Measurements from ENCODE around the gene GPR162.
A peak's percentile ranks its signal among the peaks of the same experiment; 100 is the strongest.

The GPR162 gene

DNA sequence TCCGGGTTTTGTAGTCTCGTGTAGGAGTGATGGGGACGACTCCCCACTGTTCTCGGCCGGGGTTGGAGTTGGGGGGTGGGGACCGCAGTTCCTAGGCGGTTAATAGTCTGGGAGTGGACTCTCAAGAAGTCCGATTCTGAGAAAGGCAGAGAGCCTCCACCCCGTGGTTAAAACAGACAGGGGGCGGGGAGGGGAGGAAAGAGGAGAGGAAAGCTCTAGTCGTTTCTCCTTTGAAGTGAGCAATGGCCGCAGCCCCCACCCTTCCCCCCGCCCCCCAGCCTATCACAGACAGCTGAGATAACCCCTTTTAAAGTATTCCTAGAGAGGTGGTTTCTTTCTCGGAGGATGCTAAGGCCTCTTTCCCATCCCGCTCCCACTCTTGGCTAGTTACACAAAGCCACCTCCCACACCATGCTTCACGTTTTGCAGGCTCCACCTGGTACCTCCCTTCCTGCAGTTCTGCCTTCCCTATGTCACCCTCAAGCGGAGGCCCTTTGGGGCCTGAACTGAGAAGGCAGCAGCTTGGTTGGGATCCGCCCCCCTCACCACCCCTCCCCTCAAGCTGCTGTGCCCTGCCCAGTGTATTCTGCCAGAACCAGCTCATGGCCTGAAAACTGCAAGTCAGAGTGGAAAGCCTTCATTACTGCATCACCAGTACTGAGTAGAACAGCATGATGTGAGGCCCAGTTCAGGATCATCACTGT, 31.2 kb downstream of the GPR162 start:
- Histone ChIP-seq H3K4me3 (ENCODE audit: low read depth, low read length) (peak overlapping the region; percentile 77), H3K27me3 (ENCODE audit: insufficient read depth, low read depth, severe bottlenecking) (no peaks in the 10 kb centered on the region), H3K9me3 (ENCODE audit: severe bottlenecking) (no peaks in the 10 kb centered on the region), H3K27ac (peak overlapping the region; percentile 92), H3K36me3 (peaks cover 63% of the 10 kb centered on the region)
- TF ChIP-seq, protein P1, sequence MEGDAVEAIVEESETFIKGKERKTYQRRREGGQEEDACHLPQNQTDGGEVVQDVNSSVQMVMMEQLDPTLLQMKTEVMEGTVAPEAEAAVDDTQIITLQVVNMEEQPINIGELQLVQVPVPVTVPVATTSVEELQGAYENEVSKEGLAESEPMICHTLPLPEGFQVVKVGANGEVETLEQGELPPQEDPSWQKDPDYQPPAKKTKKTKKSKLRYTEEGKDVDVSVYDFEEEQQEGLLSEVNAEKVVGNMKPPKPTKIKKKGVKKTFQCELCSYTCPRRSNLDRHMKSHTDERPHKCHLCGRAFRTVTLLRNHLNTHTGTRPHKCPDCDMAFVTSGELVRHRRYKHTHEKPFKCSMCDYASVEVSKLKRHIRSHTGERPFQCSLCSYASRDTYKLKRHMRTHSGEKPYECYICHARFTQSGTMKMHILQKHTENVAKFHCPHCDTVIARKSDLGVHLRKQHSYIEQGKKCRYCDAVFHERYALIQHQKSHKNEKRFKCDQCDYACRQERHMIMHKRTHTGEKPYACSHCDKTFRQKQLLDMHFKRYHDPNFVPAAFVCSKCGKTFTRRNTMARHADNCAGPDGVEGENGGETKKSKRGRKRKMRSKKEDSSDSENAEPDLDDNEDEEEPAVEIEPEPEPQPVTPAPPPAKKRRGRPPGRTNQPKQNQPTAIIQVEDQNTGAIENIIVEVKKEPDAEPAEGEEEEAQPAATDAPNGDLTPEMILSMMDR (IDR thresholded peaks at IDR 0.05; ENCODE audit: low read depth, low read length): no peak
- DNase-seq: peak; percentile 79

DNA sequence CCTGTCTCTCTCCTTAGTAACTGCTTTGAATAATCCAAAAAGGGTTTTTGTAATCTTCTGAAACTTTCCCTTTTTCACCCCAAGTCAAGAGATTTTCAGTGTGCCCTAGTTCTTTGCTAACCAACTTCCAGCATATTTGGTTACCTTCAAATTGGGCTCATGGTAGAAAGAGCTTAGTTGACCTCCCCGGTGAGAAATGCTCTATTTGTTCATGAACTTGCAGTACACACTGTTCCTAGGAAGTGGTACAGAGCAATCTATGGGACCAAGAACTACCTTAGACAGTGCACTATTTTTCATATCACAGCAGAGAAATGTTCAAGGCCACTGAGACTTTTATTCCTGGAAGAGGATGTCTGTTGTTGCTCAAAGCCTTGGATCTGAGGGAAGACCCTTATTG, 32.0 kb downstream of the GPR162 start:
- no peaks in the 10 kb centered on the region for H3K9me3 ChIP-seq (ENCODE audit: severe bottlenecking)
- TF ChIP-seq, protein P1 (IDR thresholded peaks at IDR 0.05; ENCODE audit: low read depth, low read length): no peak
- H3K36me3 ChIP-seq: peaks cover 63% of the 10 kb centered on the region
- H3K27ac ChIP-seq: peak overlapping the region; percentile 92
- peak overlapping the region; percentile 77; the same call in 1 of the 2 replicates for H3K4me3 ChIP-seq (ENCODE audit: low read depth, low read length)
- no peak for DNase-seq
- H3K27me3 ChIP-seq (ENCODE audit: insufficient read depth, low read depth, severe bottlenecking): no peaks in the 10 kb centered on the region

DNA sequence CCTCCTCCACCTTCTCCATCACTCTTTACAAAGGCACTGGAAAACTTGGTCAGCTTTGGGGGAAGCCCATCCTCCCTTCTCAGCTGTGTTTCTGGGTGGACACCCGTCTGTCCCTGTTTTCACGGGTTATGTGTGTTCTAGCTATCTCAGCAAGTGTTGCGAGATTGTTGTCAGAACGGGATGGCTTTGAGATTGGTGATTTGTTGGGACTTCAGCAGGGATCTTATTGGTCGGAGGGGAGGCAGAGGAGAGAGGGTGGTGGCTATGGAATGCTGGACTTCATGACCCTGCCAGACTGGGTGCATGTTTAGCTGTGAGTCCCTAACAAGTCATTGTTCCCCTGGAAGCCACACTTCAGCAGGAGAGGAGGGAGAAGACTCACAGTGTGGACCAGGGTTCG, 32.4 kb downstream of the GPR162 start:
- TF ChIP-seq, protein P1 (IDR thresholded peaks at IDR 0.05; ENCODE audit: low read depth, low read length): no peak
- no peak overlapping the region for H3K4me3 ChIP-seq (ENCODE audit: low read depth, low read length)
- no peak overlapping the region; the same call in 1 of the 2 replicates for H3K27ac ChIP-seq
- no peak for DNase-seq
- H3K9me3 ChIP-seq (ENCODE audit: severe bottlenecking): no peaks in the 10 kb centered on the region
- H3K36me3 ChIP-seq: peaks cover 63% of the 10 kb centered on the region
- no peaks in the 10 kb centered on the region for H3K27me3 ChIP-seq (ENCODE audit: insufficient read depth, low read depth, severe bottlenecking)

DNA sequence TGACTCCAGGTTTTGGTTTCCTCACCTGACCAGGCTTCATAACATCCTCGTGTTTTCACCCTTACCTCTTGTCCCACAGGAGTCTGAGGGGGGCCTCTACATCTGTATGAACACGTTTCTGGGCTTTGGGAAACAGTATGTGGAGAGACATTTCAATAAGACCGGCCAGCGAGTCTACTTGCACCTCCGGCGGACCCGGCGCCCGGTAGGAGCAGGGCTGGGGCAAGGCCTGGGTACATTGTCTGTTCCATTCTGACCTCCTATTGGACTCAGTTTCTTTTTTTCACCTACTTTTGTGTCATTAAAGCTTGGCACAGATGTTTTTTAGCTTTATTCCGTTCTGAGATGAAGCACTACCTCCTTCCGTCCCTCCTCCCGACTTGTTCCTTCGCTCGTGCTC, 33.7 kb downstream of the GPR162 start:
- H3K27ac ChIP-seq: no peak overlapping the region
- H3K36me3 ChIP-seq: peaks cover 62% of the 10 kb centered on the region
- DNase-seq: no peak
- no peaks in the 10 kb centered on the region for H3K27me3 ChIP-seq (ENCODE audit: insufficient read depth, low read depth, severe bottlenecking)
- H3K4me3 ChIP-seq (ENCODE audit: low read depth, low read length): no peak overlapping the region
- TF ChIP-seq, protein P1 (IDR thresholded peaks at IDR 0.05; ENCODE audit: low read depth, low read length): no peak
- no peaks in the 10 kb centered on the region for H3K9me3 ChIP-seq (ENCODE audit: severe bottlenecking)

DNA sequence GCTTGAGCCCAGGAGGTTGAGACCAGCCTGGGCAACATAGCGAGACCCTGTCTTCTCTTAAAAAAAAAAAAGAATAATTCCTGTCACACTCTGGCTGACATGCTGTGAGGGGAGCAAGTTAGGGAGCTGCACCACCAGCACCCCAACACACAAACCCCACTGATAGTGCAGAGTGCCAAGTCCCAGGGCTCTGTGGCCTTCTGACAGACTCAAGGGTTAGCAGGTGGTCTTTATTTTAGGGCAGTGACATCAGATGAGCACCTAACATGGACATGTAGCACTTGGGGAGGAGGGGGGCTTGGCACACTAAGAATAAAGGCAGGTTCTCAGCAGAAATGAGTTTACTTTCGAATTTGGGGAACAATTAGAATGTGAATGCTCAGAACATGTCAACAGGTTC, 37.2 kb downstream of the GPR162 start:
- no peak for DNase-seq
- Histone ChIP-seq H3K27ac (no peak overlapping the region), H3K36me3 (peaks cover 86% of the 10 kb centered on the region), H3K27me3 (ENCODE audit: insufficient read depth, low read depth, severe bottlenecking) (no peaks in the 10 kb centered on the region), H3K4me3 (ENCODE audit: low read depth, low read length) (no peak overlapping the region), H3K9me3 (ENCODE audit: severe bottlenecking) (no peaks in the 10 kb centered on the region)
- TF ChIP-seq, protein P1 (IDR thresholded peaks at IDR 0.05; ENCODE audit: low read depth, low read length): no peak

DNA sequence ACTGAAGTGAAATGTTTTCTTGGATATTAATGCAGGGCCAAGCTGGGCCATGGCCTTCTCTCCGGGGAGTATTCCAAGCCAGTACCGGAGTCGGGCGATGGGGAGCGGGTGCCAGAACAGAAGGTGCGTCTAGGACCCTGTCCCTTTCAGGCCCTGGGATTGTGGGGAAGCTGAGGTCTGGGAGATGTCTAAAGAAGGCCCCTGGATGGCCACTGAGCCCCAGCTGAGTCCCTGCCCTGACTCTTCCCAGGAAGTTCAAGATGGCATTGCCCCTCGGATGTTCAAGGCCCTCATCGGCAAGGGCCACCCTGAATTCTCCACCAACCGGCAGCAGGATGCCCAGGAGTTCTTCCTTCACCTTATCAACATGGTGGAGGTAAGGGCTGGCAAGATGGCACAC, 38.5 kb downstream of the GPR162 start:
- Histone ChIP-seq H3K4me3 (ENCODE audit: low read depth, low read length) (no peak overlapping the region), H3K36me3 (peaks cover 94% of the 10 kb centered on the region), H3K27ac (no peak overlapping the region), H3K27me3 (ENCODE audit: insufficient read depth, low read depth, severe bottlenecking) (no peaks in the 10 kb centered on the region), H3K9me3 (ENCODE audit: severe bottlenecking) (no peaks in the 10 kb centered on the region)
- TF ChIP-seq, protein P1 (IDR thresholded peaks at IDR 0.05; ENCODE audit: low read depth, low read length): no peak
- DNase-seq: no peak

Measured in WERI-Rb-1 (cell line).